Activated T-helper 1 cell treated with Interleukin-2 at 50 U/mL for 16 hours (primary cell): Measurements from ENCODE around the gene PZP.
"Not testable (repeated sequence)": the region's sequence is repeated elsewhere in the genome, so short reads cannot be mapped to it uniquely, and the experiment has no call there.

Experiments
- DNase-seq: peaks from one replicate; pipeline ENCODE4 v3.0.0-alpha.2; 2020; ENCODE audit warnings: low read depth

PZP gene

GRCh38 chr12:9208229-9208628, at the start of gene PZP:
Gene PZP, minus strand, starts transcription at chr12:9208395. Its CDS starts 54 bp downstream, at chr12:9208341.
- no peak for DNase-seq

DNA sequence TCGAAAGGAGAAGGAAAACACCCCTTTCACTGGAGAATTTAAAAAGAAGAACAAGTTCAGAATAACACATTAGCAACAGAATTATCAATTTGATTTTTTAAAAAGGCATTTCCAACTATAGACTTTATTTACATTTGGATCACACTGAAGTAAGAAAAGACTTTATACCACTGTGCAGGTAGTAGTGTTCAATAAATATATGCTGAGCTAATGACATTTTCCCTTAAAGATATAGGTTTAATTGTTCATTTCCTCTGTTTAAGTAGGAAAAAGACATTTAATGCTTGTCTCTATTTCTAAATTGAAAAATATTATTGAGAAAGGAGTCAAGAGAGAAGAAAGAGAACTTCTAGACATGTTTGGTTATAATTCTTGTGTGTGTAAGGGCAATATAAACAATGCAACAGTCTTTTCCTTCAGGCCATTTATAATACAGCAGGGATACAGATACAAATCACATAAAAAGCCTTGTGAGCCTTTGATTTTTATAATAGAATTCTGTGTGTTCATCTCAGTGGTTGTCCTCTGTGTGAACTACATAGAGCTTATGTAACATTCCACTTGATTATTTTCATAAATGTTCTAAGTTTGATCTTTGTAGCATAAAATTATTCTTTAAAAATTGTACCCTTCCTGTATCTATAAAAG, 48.7 kb upstream of the PZP start:
- DNase-seq, result no peak

GRCh38 chr12:9256341-9256740, 48.1 kb upstream of the PZP start:
- DNase-seq, result no peak

GRCh38 chr12:9255837-9256236, 47.6 kb upstream of the PZP start:
- DNase-seq, result no peak

GRCh38 chr12:9253464-9253863, 45.3 kb upstream of the PZP start:
- no peak for DNase-seq

DNA sequence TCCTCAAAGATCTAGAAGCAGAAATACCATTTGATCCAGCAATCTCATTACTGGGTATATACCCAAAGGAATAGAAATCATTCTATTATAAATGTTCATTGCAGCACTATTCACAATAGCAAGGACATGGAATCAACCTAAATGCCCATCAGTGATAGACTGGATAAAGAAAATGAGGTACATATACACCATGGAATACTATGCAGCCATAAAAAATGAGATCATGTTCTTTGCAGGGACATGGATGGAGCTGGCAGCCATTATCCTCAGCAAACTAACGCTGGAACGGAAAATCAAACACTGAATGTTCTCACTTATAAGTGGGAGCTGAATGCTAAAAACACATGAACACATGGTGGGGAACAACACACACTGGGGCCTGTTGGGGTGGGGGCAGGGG, 44.6 kb upstream of the PZP start:
- DNase-seq, result not testable (repeated sequence)

GRCh38 chr12:9252256-9252655, 44.1 kb upstream of the PZP start:
- no peak for DNase-seq

GRCh38 chr12:9248435-9248834, 40.2 kb upstream of the PZP start:
- no peak for DNase-seq

DNA sequence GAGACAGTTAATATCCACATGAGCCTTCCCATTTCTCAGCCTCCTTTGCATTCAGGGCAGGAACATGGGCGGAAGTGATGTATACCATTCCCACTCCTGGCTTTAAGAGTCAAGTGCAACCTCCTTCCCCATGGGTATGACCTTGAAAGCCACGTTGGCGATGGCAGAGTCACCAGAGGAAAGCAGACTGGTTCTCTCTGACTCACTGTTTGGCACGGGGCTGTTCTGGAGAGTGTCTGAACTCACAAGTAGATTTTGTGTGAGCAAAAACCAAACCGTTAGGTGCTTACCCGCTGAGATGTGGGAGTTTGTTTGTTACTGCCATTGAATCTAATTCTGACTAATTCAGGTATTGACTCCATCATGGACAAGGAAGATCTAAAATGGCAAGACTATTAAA, 36.7 kb upstream of the PZP start:
- no peak for DNase-seq

- no peak for DNase-seq
Observed at GRCh38 chr12:9243999-9244649, 35.9 kb upstream of the PZP start.

DNA sequence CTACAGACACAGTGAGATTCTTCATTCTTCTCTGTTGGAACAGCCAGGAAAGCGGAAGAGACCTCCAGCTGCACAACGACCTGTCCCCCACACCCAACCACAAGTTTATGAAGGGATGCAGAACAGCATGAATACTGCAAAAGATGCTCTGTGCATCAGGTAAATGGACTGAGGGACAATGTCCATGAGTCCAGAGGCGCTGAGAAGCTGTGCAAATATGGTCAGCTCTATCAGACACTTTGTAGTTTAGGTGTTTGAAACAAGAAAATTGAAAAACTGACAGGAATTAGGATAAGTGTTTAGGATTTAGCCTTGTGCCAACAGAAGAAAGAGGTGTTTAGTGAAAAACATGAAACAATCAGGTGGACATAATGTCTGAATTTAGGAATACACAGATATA, 33.1 kb upstream of the PZP start:
- DNase-seq, result no peak

DNA sequence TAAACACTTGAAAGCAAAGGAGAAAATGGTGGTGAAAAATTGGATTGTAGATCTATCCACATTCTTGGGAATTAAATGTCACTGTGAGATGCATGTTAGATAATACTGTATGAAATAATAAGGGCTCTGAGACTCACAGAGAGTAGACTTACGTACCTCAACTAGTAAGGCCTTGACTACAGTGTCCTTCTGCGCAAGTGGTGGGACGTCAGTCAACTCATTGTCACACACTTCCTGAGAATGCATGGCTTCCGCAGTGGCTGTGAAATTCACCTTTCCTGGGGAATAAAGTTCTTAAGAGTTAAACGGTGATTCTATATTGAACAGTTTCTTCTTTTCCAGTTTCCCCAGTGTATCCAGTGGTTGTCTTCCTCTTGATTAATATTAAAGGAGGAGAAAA, 32.6 kb upstream of the PZP start:
- DNase-seq, result no peak

DNA sequence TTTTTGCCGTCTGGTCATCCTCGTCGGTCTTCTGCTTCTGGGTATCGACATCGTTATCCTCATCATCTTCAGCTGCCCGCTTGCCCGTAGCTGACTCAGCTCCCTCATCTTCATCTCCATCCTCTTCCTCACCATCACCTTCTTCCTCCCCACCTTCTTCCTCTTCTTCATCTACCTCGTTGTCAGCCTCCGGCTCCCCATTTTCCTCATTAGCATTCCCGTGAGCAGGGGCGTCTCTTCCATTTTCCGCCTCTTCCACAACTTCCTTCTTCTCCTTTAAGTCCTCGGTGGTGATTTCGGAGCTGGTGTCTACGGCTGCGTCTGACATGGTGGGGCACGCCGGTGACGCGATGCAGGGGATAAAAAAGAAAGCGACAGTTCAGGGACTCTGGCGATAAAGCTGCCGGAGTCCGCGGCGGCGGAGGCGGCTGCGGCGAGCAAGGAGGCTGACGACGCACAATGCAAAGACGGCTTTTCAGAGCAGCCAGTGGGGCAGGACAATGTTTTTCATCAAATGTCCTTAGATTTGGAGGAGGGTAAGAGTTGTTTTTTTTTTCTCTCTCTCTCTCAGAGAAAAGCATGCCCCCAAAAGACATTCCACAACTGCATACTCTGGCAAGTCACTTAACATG, 31.9 kb upstream of the PZP start:
- DNase-seq, result peak; percentile 4

- no peak for DNase-seq
Observed at GRCh38 chr12:9237286-9237685, 29.1 kb upstream of the PZP start.

GRCh38 chr12:9235519-9235918, 27.3 kb upstream of the PZP start:
- DNase-seq, result no peak

GRCh38 chr12:9227950-9228349, 19.8 kb upstream of the PZP start:
- no peak for DNase-seq

GRCh38 chr12:9223830-9224229, 15.6 kb upstream of the PZP start:
- no peak for DNase-seq

GRCh38 chr12:9221483-9221882, 13.3 kb upstream of the PZP start:
- DNase-seq, result no peak

DNA sequence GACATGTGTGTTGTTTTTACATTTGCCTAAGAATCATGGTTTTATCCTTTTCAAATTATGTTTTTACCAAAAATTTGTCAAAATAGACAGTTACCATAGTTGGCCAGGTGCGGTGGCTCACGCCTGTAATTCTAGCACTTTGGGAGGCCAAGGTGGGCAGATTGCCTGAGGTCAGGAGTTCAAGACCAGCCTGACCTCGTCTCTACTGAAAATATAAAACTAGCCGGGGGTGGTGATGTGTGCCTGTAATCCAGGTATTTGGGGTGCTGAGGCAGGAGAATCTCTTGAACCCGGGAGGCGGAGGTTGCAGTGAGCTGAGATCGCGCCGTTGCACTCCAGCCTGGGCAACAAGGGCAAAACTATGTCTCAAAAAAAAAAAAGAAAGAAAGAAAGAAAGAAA, 12.8 kb upstream of the PZP start:
- not testable (repeated sequence) for DNase-seq

DNA sequence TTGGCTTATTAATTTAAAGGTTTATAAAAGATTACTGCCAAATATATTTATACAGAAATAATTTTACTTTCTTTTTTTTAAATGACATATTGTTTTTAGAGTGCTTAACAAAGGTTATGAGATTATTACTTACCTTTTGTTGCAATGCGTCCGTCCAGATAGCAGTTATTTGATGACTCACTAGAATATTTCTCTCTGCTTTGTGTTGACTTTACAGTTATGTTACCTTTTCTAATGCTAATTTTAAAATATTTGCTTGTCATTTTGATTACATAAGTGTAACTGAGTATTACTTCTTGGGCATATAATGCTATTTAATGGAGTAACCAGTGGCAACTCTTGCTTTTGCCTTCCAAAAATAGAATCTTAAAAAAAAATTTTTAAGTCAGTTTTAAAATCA, 6.3 kb upstream of the PZP start:
- DNase-seq, result no peak

DNA sequence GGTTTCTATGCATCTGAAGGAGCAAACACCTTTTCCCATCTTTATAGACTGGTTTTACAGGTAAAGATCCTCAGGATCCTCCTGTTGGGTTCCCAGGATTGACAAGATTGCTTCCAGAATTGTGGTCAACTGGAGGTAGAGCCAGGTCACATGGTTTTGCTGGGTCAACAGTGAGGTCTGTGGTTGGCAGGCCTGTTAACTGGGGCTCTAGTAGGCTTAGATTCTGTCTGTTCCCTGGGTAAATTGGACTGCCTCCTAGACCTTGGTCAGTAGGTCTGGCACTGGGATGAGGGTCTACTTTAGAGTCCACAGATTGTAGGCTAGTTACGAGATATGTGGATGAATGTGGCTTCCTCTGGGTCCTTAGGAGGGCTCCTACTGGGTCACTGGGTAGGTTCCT, 3.5 kb upstream of the PZP start:
- no peak for DNase-seq

DNA sequence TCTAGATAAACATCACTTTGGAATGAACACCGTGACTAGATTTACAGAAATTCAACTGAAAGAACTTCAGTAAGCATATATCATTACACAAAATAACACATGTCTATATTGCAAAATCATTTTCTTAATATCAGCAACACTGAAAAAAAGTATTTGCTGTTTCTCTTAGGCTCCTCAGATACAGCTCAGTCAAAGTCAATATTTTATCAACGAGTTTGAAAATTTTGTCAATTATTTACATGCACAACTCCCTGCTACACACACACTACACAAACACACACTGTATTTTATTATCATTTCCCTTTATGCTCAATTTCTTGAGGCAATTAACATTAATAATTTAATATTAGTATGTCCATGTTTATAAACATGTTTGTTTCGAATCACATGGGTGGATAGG, 3.8 kb downstream of the PZP start:
- no peak for DNase-seq

GRCh38 chr12:9198012-9198411, 10.2 kb downstream of the PZP start:
- no peak for DNase-seq

- DNase-seq, result no peak
Observed at GRCh38 chr12:9184276-9184675, 23.9 kb downstream of the PZP start.
